HG03354 (cell line): Measurements from ENCODE around the gene UEVLD.
"Not testable (repeated sequence)": the region's sequence is repeated elsewhere in the genome, so short reads cannot be mapped to it uniquely, and the experiment has no call there.

Source experiments
- ATAC-seq: cut with Tn5 transposase; IDR thresholded peaks from one replicate; pipeline ENCODE4 v1.9.1; 2021; ENCODE audit warnings: mild to moderate bottlenecking; ENCODE audit not compliant: unreplicated experiment, poor library complexity, severe bottlenecking

UEVLD gene

GRCh38 chr11:18594088-18594487 is 5.6 kb upstream of the UEVLD start:
- not testable (repeated sequence) for ATAC-seq

- ATAC-seq: no peak
Measured at GRCh38 chr11:18590571-18590970, 2.0 kb upstream of the UEVLD start.

GRCh38 chr11:18581825-18582224 is 6.7 kb downstream of the UEVLD start:
- no peak for ATAC-seq

- ATAC-seq: no peak
Measured at GRCh38 chr11:18580113-18580766, 8.3 kb downstream of the UEVLD start.

- ATAC-seq: peak; percentile 66
Measured at GRCh38 chr11:18578975-18579598, 9.4 kb downstream of the UEVLD start.

- ATAC-seq: no peak
Measured at GRCh38 chr11:18575361-18575760, 13.2 kb downstream of the UEVLD start.

GRCh38 chr11:18567081-18567480 is 21.5 kb downstream of the UEVLD start:
- ATAC-seq: no peak

- no peak for ATAC-seq
Measured at GRCh38 chr11:18566406-18566805, 22.1 kb downstream of the UEVLD start.

- no peak for ATAC-seq
Measured at GRCh38 chr11:18564149-18564548, 24.4 kb downstream of the UEVLD start.

GRCh38 chr11:18563090-18563730 is 25.3 kb downstream of the UEVLD start:
- no peak for ATAC-seq

- no peak for ATAC-seq
Measured at GRCh38 chr11:18548001-18548400, 40.5 kb downstream of the UEVLD start.

GRCh38 chr11:18540207-18541009 is 48.1 kb downstream of the UEVLD start:
- ATAC-seq: no peak

GRCh38 chr11:18536209-18536608 is 52.3 kb downstream of the UEVLD start:
- ATAC-seq: no peak

GRCh38 chr11:18534245-18534644 is 54.3 kb downstream of the UEVLD start:
- no peak for ATAC-seq

GRCh38 chr11:18533365-18533764 is 55.2 kb downstream of the UEVLD start:
- ATAC-seq: no peak

- no peak for ATAC-seq
Measured at GRCh38 chr11:18527512-18527911, 61.0 kb downstream of the UEVLD start.

GRCh38 chr11:18526521-18527296 is 61.8 kb downstream of the UEVLD start, which contains the start of gene TSG101:
Gene TSG101, minus strand, starts transcription at chr11:18526942. Its CDS starts 126 bp downstream, at chr11:18526816.
- ATAC-seq: peak; percentile 97

GRCh38 chr11:18526130-18526520 is 62.4 kb downstream of the UEVLD start:
- no peak for ATAC-seq

- no peak for ATAC-seq
Measured at GRCh38 chr11:18524248-18524647, 64.3 kb downstream of the UEVLD start.

GRCh38 chr11:18523084-18523483 is 65.5 kb downstream of the UEVLD start:
- no peak for ATAC-seq
